H1 (cell line): Measurements from ENCODE around the gene ARHGAP24. TPM values are rescaled to one million over a fixed set of nuclear protein-coding genes. Genes with fewer than 3 reads are reported as not detected.

Experiments used
- ATF2 ChIP-seq: IDR thresholded peaks from 2 replicates; pipeline ENCODE4 v1.6.1; 2012; ENCODE audit warnings: low read length, inconsistent platforms
- CBX8 ChIP-seq: fragments of 300-800, 300-1000 bp; sonication (generic); IDR thresholded peaks from 2 replicates; pipeline ENCODE4 v1.7.1; 2016; ENCODE audit warnings: low read depth, low read length, borderline replicate concordance
- CREB1 ChIP-seq: IDR thresholded peaks from 2 replicates; pipeline ENCODE4 v1.6.1; 2012; ENCODE audit warnings: inconsistent platforms
- FOSL1 ChIP-seq: IDR thresholded peaks from 2 replicates; pipeline ENCODE4 v1.6.1; 2011; ENCODE audit warnings: mild to moderate bottlenecking, low read depth, low read length, moderate library complexity; ENCODE audit not compliant: insufficient read depth
- TAF7 ChIP-seq: optimal IDR thresholded peaks from 2 replicates; pipeline ENCODE3; 2011; ENCODE audit warnings: low read depth, mild to moderate bottlenecking, inconsistent platforms, low read length, moderate library complexity, borderline replicate concordance
- polyA plus RNA-seq, 7 experiments: library from polyadenylated mRNA; depleted of rRNA in 3 of 7; stranded (reverse) in 5 of 7; unstranded in 2 of 7; fragments of >200 nt in 5 of 7; fragments of 200-250 nt in 2 of 7; gene quantifications; 1 replicate in 5 of 7; 2 replicates in 1 of 7; 4 replicates in 1 of 7; pipeline versions ENCODE4 v1.2.1 to v1.2.3, GENCODE V29; 2011 to 2013; ENCODE audit warnings: missing spikeins in 2 of 7, mixed read lengths in 2 of 7
- total RNA-seq: library from RNA; stranded (reverse); fragmentation: NEBNext Ultra II Directional; extraction: Animal tissue kit (Norgen Biotek cat#: 25700); gene quantifications from 2 replicates; pipeline ENCODE4 v1.2.1, GENCODE V29; 2021

Gene ARHGAP24
- total and polyA plus RNA-seq, 2 of the 8 experiments (the other 6 are each of a cell fraction or from before 2014, with no cell fraction given): 0.08 to 0.50 TPM

- no peak for TF ChIP-seq ATF2
- TF ChIP-seq FOSL1: no peak
- no peak for TF ChIP-seq CREB1
- TF ChIP-seq CBX8: no peak
- TF ChIP-seq TAF7: no peak
These were observed 3.6 kb downstream of the ARHGAP24 start (continued) for GRCh38 chr4:85478576-85478975.
